NT2/D1 (cell line): Measurements from ENCODE around the gene C9orf50.

Experiments used
- SUZ12 ChIP-seq: IDR thresholded peaks from 2 replicates; pipeline ENCODE4 v1.6.1; 2011; ENCODE audit not compliant: insufficient read length, insufficient read depth; ENCODE audit errors: extremely low read depth
- YY1 ChIP-seq: IDR thresholded peaks from 2 replicates; pipeline ENCODE4 v1.6.1; 2011; ENCODE audit not compliant: insufficient read length, insufficient read depth
- ZNF274 ChIP-seq: IDR thresholded peaks from 2 replicates; pipeline ENCODE4 v1.6.1; 2011; ENCODE audit warnings: mild to moderate bottlenecking, low read depth, low read length

DNA sequence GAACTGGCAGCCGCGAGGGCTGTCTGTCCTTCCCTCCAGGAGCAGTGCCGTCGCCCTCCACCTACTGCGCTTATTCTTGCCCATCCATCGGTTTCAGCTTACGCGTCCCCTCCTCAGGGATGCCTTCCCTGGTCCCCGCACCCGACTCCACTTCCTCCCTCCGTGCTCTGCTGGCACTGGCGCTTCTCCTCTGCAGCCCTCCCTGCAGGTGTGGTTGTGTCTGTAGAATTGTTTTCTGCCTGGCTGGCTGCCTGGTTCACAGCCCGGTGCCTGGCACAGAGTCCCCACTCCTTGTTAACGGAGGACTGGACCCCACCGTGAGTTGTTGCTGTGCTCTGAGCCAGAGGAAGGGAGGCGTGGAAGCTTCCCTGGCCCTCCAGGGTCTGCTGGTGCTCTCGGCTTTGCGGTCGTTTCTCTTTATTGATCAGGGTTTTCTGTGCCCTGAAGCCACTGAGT lies 10.8 kb upstream of the C9orf50 start:
- no peak for TF ChIP-seq YY1
- no peak for TF ChIP-seq ZNF274
- TF ChIP-seq SUZ12 = no peak
